WTC11 (cell line): Measurements from ENCODE around the gene BTBD1.

Source experiments
- ATF2 ChIP-seq: sonication (generic); formaldehyde crosslinking; IDR thresholded peaks from 2 replicates; pipeline ENCODE4 v1.8.1; 2022; ENCODE audit warnings: low read depth, missing genetic modification reagents, borderline replicate concordance
- CTCF ChIP-seq: fragments of 200-600 bp; IDR thresholded peaks from 2 replicates; pipeline ENCODE4 v1.8.0; 2022; ENCODE audit warnings: antibody characterized with exemption
- KAT7 ChIP-seq: sonication (generic); formaldehyde crosslinking; IDR thresholded peaks from 2 replicates; pipeline ENCODE4 v1.8.1; 2023; ENCODE audit warnings: missing genetic modification reagents, mild to moderate bottlenecking, borderline replicate concordance
- NR2C2 ChIP-seq: sonication (generic); formaldehyde crosslinking; IDR thresholded peaks from 2 replicates; pipeline ENCODE4 v1.8.0; 2022; ENCODE audit warnings: mild to moderate bottlenecking, missing genetic modification reagents
- PRRX2 ChIP-seq: fragments of 250-450 bp; sonication (Bioruptor Pico); IDR thresholded peaks from 2 replicates; pipeline ENCODE4 v1.8.0; 2021; ENCODE audit warnings: mild to moderate bottlenecking

- TF ChIP-seq CTCF (no peak), KAT7 (CRISPR knock-in tag) (no peak), ATF2 (CRISPR knock-in tag) (no peak), NR2C2 (no peak), PRRX2 (CRISPR knock-in tag) (no peak)
These were observed 67.6 kb downstream of the BTBD1 start for GRCh38 chr15:82999426-82999825.
